ENCODE measurements around the gene NPAS3.

DNA sequence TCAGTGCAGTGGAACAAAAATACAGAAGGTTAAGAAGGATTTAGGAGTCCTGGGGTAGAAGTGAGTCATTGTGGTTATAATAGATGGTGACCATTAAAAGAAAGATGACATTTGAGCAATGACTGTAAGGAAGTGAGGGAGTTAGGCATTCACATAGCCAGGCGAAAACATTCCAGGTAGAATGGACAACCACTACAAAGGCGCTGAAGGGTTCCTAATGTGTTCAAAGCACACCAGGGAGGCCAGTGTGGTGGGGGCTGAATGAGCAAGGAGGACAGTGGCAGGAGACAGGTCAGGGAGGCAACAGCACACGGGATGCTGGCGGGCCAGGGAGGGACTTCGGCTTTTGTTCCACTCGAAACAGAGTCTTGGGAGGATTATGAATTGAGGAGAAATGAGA lies 129.9 kb downstream of the NPAS3 start:
- TF ChIP-seq POLR2A (IDR thresholded peaks at IDR 0.05; ENCODE audit: low read length) (no peak), GATA1 (IDR thresholded peaks at IDR 0.05; ENCODE audit: low read depth, low read length) (no peak)

Measured in erythroblast (primary cell).